Left kidney (tissue), 2 donors: ENCODE data around the gene DAAM2. TPM values are rescaled to one million over a fixed set of nuclear protein-coding genes. Genes with fewer than 3 reads are reported as not detected.

Experiments
- DNase-seq: peaks from one replicate; pipeline ENCODE4 v3.0.0-alpha.2; 2013
- polyA plus RNA-seq: library from polyadenylated mRNA; unstranded; fragments of 120-200 nt; gene quantifications from one replicate; pipeline ENCODE4 v1.2.1, GENCODE V29; 2013; ENCODE audit not compliant: insufficient read length

Gene DAAM2
- polyA plus RNA-seq, 1 donor = 26.2 TPM

DNA sequence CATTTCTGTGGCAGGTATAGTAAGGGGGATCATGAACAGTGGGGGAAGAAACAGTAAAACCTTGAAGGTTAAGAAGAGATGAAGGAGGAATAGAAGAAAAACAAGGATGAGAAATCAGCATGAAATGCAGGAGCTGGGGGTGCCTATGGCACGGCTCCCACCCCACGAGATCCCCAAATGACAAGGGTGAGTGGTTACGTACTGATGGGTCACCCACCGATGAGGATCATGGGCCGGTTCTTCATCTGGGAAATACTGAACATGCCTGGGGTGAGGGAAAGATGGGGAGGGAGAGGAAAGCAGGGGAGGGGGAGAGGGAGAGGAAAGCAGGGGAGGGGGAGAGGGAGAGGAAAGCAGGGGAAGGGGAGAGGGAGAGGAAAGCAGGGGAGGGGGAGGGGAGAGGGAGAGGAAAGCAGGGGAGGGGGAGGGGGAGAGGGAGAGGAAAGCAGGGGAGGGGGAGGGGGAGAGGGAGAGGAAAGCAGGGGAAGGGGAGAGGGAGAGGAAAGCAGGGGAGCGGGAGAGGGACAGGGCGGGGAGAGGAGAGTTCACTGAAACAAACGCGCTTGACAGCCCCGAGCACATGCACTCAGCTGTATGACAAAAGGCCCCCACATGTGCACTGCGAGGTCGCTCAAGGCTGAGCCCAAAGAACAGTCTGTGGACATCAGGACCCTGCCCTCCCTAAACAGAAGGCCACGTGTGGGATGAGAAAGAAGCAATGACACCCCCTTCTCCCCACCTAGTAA, 116.8 kb downstream of the DAAM2 start:
- no peak for DNase-seq

DNA sequence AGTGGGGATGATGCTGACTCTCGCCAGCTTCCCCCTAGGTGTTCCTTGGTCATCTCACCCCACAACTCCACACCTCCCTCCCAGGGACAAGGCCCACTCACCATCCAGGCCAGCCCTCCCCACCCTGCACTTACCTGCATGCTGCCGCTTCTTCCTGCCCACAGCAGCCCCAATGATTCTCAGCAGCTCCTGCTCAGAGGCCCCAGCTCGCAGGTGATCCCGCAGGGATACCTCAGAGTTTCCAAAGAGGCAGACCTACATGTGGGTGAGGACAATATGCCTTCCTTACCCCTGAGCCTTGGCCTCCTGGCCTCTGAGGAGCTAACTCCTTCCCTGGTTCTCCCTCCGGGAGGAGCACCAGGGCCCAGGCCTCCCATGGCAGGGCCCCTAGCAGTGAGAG, 117.5 kb downstream of the DAAM2 start:
- no peak for DNase-seq

- no peak for DNase-seq
These were observed 118.0 kb downstream of the DAAM2 start for GRCh38 chr6:39910164-39910563.

GRCh38 chr6:39910744-39911143, 118.6 kb downstream of the DAAM2 start:
- DNase-seq = no peak

DNA sequence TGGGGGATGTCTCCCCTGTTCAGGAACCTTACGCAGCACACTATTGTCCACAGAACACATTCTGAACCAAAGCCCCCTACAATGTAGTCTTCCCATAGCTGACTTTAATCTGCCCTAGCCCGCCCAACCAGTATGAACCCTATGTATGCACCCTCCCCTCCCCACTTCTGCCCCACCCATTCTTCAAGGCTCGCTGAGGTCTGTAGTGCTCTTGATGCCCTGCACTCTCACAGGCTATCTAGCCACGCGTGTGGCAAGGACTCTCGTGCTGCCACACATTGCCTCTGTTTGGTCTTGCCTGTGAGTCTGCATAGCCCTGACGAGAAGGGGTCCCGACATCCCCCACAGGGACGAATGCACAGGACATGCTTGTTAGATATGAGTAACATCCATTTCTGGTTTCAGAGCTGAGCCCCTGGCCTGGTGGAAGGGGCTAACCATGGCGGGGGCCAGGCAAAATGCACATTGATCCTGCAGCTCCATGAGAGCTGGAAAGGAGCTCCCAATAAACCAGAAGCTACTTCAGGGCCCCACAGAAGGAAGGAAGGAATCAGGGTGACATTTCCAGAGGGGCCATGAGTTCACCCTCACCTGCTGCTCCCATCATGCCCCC, 119.4 kb downstream of the DAAM2 start:
- no peak for DNase-seq

GRCh38 chr6:39912446-39912845, 120.3 kb downstream of the DAAM2 start:
- no peak for DNase-seq

DNA sequence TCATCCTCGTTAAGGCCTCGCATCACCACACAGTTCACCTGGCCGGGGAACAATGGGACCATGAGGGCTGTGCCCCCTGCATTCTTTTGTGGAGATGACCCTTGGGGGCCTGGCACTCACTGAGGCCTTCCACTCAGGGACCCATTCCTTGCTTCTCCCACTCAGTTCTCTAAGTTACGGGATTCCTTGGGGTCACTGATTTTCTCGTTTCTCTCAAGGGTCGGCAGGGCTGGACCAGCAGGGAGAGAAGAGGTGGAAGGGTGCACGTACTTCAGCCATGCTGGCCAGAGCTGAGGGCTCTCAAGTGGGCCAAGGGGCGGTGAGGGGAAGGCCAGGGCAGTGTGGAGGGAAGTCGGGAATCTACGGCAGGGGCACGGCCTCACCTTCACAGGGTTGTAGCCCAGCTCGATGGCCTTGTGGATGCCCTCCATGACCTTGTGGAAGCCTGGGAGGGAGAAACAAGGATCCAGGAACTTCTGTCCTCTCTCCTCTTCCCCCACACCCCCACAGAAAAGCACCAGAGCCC, 121.3 kb downstream of the DAAM2 start:
- DNase-seq = no peak

- DNase-seq = no peak
These were observed 122.1 kb downstream of the DAAM2 start for GRCh38 chr6:39914239-39914638.

DNA sequence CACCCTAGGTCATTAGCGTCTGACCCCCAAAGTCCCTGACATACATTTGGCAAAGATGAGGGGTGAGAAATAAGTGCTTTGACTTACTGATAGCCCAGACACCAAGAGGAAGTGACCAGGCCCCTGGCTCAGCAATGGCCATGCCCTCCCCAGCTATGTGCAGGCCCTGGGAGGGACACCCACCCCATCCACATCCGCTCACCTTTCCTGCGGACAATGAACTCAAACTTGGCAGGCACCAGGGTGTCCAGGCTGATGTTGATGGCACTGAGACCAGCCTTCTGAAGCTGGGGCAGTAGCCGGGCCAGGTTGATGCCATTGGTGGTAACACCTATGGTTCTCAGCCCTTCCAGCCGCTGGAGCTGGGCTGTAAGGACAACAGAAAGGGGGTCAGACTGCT, 123.7 kb downstream of the DAAM2 start:
- DNase-seq = no peak

- DNase-seq = no peak
These were observed 125.2 kb downstream of the DAAM2 start for GRCh38 chr6:39917329-39917728.

DNA sequence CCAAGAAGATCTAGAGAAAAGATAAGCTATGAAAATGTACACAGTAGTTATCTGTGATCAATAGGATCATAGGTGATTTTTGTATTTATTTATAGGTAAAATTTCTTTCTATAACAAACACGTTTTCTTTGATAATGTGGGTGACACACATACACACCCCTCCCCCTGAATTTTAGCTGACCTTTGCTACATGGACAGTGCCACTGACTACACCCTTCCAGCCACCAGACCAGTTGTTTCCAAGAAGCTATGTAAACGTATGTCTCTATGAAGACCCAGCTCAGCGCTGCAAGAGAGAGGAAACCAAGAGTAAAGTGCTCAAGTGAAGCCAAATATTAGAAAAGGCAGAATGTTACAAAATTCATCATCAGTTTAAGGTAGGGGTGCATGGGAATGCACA, 125.8 kb downstream of the DAAM2 start:
- DNase-seq = no peak

DNA sequence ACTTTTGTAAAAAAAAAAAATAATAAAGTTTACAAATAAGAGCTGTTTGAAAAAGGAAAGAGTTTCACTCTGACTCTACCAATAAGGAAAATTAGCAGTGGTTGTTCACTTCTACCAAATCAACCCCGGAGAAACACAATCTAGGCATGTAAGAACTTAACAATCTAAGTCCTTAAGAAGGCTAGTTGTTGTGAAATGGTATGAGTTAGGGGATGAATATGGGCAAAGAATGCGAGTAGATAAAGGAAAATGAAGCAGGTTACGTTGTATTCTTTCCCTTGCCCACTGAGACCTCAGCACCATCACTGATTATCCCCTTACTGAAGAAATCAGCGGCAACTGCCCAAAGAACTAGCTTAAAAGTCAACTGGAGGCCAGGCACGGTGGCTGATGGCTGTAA, 126.7 kb downstream of the DAAM2 start:
- DNase-seq = no peak

DNA sequence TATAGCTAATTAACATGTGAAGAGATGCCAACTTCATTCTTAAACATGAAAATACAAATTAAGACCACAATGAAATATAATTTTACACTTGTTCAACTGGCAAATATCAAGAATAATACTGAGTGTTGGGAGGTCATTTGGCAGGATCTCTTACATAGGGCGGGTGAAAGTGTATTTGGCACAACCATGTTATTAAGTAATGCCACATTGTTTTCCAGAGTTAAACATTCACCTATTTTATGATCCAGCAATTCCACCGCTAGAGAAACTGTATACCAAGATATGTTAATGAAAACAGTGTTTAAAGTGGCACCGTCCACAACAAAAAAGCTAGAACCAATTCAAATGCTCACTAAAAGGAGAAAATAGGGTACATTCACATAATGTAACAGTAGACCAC, 128.0 kb downstream of the DAAM2 start:
- no peak for DNase-seq

- no peak for DNase-seq
These were observed 130.6 kb downstream of the DAAM2 start for GRCh38 chr6:39922821-39923220.

- no peak for DNase-seq
These were observed 131.2 kb downstream of the DAAM2 start for GRCh38 chr6:39923394-39923793.

DNA sequence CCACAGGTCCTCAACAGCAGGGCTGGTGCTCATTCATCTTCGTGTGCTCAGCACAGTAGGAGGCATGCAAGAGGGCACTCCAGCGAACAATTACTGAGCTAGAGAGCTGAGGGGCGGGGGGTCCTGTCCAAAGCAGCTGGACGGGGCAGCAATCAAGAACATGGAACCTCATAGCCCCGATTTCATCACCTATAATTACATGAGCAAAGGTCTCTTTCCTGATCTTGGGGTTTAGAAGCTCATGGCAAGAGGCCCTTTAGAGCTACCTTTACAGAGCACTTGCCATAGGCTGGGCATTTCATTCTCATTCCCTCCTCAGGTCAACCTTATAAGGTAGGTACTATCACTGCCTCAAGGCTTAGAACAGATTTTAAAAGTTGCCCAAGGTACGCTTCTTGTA, 131.7 kb downstream of the DAAM2 start:
- DNase-seq = no peak

GRCh38 chr6:39924283-39924682, 132.1 kb downstream of the DAAM2 start:
- DNase-seq = no peak

DNA sequence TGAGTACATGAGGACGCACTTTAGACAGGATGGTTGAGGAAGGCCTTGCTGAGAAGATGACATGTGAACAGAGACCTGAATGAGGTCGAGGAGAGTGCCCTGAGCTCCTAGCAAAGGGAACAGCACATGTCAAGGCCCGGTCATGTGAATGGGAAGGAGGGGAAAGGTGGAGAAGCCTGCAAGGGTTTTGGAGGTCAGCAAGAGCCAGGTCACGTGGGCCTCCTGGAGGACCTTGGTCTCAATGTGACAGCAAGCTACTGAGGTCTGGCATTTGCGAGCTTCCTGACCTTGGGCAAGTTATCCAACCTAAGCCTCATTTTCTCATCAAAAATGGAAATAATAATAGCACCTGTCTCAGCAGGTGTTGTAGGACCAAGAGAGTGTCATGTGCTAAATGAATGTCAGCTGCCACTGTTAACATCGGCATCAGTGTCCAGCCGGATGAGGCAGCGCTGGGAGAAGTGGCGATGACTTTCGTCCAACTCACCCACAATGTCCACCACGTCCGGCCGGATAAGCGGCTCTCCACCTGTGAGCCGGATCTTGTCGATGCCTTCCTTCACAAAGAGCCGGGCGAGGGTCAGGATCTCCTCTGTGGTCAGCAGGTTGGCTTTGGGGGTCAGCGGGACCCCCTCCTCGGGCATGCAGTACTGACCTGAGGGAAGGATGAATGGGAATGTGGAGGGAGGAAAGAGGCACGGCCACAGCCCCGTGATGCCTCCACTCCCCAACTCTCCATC, 133.2 kb downstream of the DAAM2 start:
- DNase-seq = no peak

DNA sequence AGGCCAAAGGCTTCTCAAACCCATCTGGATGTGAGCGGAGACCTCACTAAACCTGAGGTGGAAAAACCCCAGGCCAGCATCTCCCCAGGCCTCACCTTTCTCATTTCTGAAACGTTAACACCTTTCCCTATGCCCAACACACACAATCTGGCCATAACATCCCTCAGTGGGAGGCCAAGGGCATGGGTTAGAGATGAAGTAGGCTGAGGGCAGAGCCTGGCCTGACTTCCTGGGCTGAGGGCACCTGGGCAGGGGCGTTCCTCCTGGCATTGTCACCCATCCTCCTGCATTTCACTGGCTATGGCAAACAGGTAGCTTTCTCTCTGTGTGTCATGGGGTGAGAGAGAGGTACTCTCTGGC, 133.7 kb downstream of the DAAM2 start:
- DNase-seq = no peak

DNA sequence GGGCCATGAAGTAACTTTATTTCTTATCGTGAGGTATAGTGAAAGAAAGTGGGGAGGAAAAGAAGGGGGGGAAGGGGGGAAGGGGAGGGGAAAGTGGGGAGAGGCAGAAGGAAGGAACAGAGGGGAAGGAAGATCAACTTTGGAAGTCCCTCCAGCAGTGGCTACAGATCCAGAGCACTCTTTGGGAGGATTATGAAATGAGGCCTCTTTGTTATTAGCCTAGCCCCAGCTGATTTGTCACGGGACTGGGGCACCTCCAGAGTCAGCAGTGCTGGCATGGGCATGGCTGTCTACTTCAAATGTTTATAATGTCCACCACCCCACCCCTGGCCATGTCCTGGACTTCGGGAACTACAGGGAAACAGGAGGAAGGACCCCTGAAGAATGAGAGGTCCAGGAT, 134.5 kb downstream of the DAAM2 start:
- no peak for DNase-seq

GRCh38 chr6:39927159-39927558, 135.0 kb downstream of the DAAM2 start:
- DNase-seq = no peak

DNA sequence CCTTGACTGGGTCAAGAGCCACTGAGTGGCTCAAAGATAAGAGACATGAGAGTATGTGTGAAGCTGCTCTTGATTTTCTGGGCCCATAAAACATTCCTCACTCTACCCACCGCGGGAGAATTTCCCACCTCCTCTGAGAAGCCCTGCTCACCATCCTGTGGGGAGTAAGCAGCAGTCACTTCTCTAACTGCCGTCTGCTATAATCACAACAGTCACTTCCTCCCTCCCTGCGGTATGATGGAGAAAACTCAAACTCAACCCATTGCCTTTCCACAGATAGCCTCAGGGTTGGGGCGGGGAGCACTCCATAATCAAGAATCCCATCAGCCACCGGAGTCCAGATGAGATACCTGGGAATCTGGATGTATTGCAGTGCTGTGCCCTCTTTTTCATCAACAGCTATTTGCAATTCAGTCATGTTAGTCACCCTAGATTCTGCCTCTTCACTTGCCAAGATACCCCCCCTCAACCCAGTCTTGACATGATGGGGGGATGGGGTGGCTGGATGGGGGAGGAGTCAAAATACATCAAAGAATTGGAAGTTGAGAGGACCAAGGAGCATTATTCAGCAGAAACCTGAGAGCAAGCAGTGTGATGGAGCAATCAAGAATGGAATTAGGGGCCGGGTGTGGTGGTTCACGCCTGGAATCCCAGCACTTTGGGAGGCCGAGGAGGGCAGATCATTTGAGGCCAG, 137.0 kb downstream of the DAAM2 start:
- DNase-seq = no peak
